Ectodermal cell (in vitro differentiated cells): ENCODE measurements around the gene OR52N2. TPM values are rescaled to one million over a fixed set of nuclear protein-coding genes. Genes with fewer than 3 reads are reported as not detected.
A peak's percentile ranks its signal among the peaks of the same experiment; 100 is the strongest.

Experiments used
- H3K27ac ChIP-seq: 2 replicates; pipeline ENCODE4 v1.7.0; 2013; ENCODE audit warnings: mild to moderate bottlenecking, low read depth, low read length; ENCODE audit not compliant: insufficient read depth, poor library complexity, severe bottlenecking
- H3K27me3 ChIP-seq: 2 replicates; pipeline ENCODE4 v1.7.0; 2013; ENCODE audit warnings: mild to moderate bottlenecking, low read length; ENCODE audit not compliant: insufficient read depth, control insufficient read depth, poor library complexity, severe bottlenecking
- H3K36me3 ChIP-seq: one replicate; pipeline ENCODE4 v1.7.0; 2013; ENCODE audit warnings: low read length; ENCODE audit not compliant: control insufficient read depth, insufficient read depth
- H3K4me1 ChIP-seq: one replicate; pipeline ENCODE4 v1.7.0; 2013; ENCODE audit warnings: low read length; ENCODE audit not compliant: control insufficient read depth, insufficient read depth
- H3K4me3 ChIP-seq: 2 replicates; pipeline ENCODE4 v1.7.0; 2013; ENCODE audit warnings: low read depth, low read length, control low read depth; ENCODE audit not compliant: insufficient read depth
- H3K9me3 ChIP-seq: 2 replicates; pipeline ENCODE4 v1.7.0; 2013; ENCODE audit warnings: mild to moderate bottlenecking, low read length, moderate library complexity; ENCODE audit not compliant: control insufficient read depth
- WGBS, 2 experiments: methylation state at CpG; one replicate each; pipeline ENCODE4 v1.1.7; 2013; ENCODE audit warnings: missing lambda C conversion rate in 2 of 2; 5-methylcytosine and 5-hydroxymethylcytosine counted together
- polyA plus RNA-seq, 4 experiments: library from polyadenylated mRNA; stranded (reverse); fragments of 50-300 nt; gene quantifications; one replicate each; pipeline ENCODE4 v1.2.3, GENCODE V29; 2013

The OR52N2 gene
- polyA plus RNA-seq (2013, experiment 1 of 4): not detected
- not detected for polyA plus RNA-seq (2013, experiment 2 of 4)
- not detected for polyA plus RNA-seq (2013, experiment 3 of 4)
- not detected for polyA plus RNA-seq (2013, experiment 4 of 4)

DNA sequence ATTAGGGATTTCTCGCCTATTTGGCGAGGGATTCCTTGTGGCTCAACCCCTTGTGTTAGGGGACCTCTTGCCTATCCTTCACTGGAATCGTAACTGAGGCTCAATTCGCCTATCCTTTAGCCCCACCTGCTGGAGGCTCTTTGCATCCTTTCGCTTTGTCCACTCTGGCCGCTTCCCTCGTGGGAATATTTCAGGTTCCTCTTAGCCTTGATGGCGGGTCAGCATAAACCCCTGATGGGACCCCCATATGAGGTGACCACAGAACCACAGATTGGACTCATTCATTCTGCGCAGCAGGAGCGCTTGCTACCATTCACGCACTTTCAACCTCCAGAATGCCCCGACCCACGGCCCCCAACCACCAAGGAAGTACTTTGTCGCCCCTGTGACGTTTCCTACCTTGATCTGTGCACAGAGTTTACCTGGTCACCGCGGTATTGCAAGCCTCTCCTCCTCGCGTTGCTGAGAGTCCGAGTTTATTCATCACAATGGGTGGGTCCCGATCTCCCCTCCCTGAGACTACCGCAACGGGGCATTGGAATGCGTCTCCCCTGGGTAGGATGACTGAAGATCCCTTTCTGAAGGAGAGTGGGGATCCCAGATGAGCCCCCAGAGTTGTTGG, at the start of gene OR52N2:
OR52N2 (plus strand) TSS at position 425 of the 622 bp plus-strand sequence. CDS start 11,412 bp downstream, outside the sequence.
- 64% methylated on average over 24 of the region's 24 CpGs for WGBS, 2 experiments
- Histone ChIP-seq H3K4me3 (peak within 1 kb of the TSS; percentile 9), H3K9me3 (no peaks in the 10 kb centered on the region), H3K36me3 (no peaks in the 10 kb centered on the region), H3K27ac (no peak within 1 kb of the TSS), H3K4me1 (no peaks in the 10 kb centered on the region), H3K27me3 (no peaks in the 10 kb centered on the region)

DNA sequence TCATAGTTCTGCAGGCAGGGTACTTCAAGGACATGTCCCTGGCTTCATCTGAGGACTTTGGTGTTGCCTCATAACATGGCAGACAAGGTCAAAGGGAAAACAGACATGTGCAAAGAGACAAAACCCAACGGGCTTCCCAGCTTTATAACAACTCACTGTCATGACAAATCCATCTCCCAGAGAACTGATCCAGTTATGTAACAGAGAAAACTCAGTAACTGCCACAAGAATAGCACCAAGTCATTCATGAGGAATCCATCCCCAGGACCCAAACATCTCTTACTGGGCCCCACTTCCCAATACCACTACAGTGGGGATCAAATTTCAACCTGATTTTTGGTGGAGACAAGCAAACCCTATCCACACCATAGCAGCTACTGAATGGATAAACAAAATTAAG, 41.7 kb upstream of the OR52N2 start:
- Histone ChIP-seq H3K4me3 (no peak overlapping the region), H3K9me3 (no peaks in the 10 kb centered on the region), H3K4me1 (no peaks in the 10 kb centered on the region), H3K36me3 (no peaks in the 10 kb centered on the region), H3K27me3 (no peaks in the 10 kb centered on the region), H3K27ac (no peak overlapping the region)
- WGBS, 2 experiments: no CpG with 5 or more reads among the region's 1 CpG

DNA sequence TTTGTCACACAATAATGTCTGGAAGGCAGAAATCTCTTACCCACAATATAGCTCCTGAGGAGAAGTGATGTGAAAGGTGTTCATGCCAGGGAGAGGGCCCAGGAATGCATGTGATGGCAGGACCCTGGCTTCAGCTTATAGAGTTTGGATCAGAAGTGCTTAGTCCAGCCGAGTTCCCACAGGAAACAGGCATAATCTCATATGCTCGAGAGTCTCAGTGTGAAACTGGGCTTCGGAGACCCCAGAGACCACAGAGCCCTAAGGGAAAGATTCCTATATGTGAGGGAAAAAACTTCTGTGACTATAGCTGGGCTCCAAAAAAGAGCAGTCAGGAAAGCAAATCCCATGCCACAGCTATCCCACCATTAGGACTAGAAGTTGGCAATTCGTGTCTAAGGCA, 25.5 kb upstream of the OR52N2 start, which contains the start of gene OR52N5:
OR52N5 (minus strand) TSS at position 101 of the 400 bp plus-strand sequence. CDS start 4,721 bp downstream, outside the sequence.
- whole genome bisulfite sequencing, 2 experiments: no CpG with 5 or more reads among the region's 4 CpGs
- H3K36me3 ChIP-seq: no peaks in the 10 kb centered on the region
- H3K4me1 ChIP-seq: no peaks in the 10 kb centered on the region
- H3K9me3 ChIP-seq: no peaks in the 10 kb centered on the region
- no peaks in the 10 kb centered on the region for H3K27me3 ChIP-seq
- H3K27ac ChIP-seq: no peak within 1 kb of the TSS
- no peak within 1 kb of the TSS for H3K4me3 ChIP-seq

DNA sequence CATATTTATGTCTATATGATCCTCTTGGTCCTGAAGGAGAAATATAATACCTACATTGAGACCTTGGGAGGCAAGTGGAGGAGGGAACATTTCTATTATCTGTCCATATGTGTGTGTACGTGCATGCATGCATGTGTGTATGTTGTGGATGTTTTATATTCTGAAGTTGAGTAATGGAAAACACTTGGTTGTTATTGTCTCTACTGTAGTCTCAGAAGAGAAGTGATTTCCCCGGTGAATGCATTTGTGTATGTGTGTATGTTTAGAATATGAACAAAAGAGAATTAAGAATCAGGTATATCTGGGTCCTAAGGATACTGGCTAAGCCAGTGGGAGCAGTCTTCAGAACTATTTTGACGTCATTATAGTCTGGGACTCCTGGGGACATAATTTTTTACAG, 17.6 kb upstream of the OR52N2 start, which contains the start of gene OR52N1:
OR52N1 (minus strand) TSS at position 101 of the 400 bp plus-strand sequence. CDS start 2,449 bp downstream, outside the sequence.
- Histone ChIP-seq H3K36me3 (no peaks in the 10 kb centered on the region), H3K4me3 (no peak within 1 kb of the TSS), H3K27ac (no peak within 1 kb of the TSS), H3K4me1 (no peaks in the 10 kb centered on the region), H3K27me3 (no peaks in the 10 kb centered on the region), H3K9me3 (no peaks in the 10 kb centered on the region)
- 86 to 90% methylated on average over 3 of the region's 3 CpGs for WGBS, 2 experiments

DNA sequence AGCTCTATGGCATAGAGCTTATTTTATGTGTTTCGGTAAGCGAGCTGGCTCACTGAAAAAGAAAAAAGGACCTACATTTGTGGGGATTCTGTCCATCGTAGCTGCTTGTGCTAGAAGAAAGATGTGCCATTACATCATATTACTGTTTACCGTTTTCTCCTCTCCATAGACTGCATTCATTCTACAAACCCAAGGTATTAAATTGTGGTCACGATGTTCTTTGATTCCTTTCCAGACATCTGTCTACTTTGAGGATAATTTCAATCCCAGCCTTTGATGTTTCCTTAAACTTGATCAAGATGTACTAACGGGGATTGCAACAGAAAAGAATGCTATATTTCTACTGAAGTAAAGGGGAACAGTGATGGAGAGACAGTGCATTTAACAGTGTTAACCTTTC, 12.2 kb upstream of the OR52N2 start:
- Histone ChIP-seq H3K9me3 (no peaks in the 10 kb centered on the region), H3K27me3 (no peaks in the 10 kb centered on the region), H3K4me3 (no peak overlapping the region), H3K4me1 (no peaks in the 10 kb centered on the region), H3K36me3 (no peaks in the 10 kb centered on the region), H3K27ac (no peak overlapping the region)
- WGBS, 2 experiments: 95 to 100% methylated on average over 5 to 6 of the region's 6 CpGs

DNA sequence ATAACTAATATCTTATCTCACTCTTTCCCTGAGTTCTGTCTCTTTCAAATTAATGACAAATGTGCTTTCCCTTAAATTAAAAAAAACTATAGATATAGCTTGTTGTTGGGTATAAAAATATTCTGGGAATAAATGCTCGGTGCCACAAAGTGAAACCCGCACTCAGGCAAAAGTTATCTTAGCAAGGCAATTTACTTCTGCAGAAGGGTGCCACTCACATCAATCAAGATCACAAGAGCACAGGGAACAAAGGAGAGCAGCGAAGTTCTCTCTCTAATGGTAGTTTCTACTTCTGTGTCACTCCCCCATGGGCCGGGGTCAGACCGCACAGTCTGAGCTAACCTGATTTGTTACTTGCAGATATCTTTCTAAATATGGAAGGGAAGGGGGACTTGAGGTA, 4.7 kb upstream of the OR52N2 start:
- Histone ChIP-seq H3K27ac (no peak overlapping the region), H3K27me3 (no peaks in the 10 kb centered on the region), H3K4me3 (no peak overlapping the region), H3K4me1 (no peaks in the 10 kb centered on the region), H3K36me3 (no peaks in the 10 kb centered on the region), H3K9me3 (no peaks in the 10 kb centered on the region)
- WGBS, 2 experiments: 75 to 78% methylated on average over 5 of the region's 5 CpGs

DNA sequence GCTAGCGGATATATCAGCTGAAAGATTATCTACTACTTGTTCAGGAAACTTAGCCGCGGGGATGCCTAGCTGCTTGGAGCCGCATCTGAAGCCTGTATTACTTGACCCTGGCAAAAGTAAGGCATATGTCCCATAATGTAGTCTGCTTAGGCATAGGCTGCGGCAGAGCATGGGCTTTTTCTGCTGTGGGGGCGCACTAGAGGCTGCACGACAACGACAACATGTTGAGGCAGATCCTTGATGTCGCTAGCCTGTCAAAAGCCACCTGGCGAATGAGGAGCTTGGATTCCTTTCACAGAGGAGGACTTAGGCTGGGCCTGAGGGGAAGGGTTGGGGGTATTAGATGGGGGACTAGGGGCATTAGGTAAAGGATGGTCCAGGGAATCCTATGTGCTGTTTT, 1.1 kb upstream of the OR52N2 start:
- H3K36me3 ChIP-seq: no peaks in the 10 kb centered on the region
- no peaks in the 10 kb centered on the region for H3K9me3 ChIP-seq
- H3K27ac ChIP-seq: no peak overlapping the region
- H3K4me3 ChIP-seq: no peak overlapping the region
- no peaks in the 10 kb centered on the region for H3K27me3 ChIP-seq
- WGBS, 2 experiments: 81% methylated on average over 10 of the region's 10 CpGs
- H3K4me1 ChIP-seq: no peaks in the 10 kb centered on the region

DNA sequence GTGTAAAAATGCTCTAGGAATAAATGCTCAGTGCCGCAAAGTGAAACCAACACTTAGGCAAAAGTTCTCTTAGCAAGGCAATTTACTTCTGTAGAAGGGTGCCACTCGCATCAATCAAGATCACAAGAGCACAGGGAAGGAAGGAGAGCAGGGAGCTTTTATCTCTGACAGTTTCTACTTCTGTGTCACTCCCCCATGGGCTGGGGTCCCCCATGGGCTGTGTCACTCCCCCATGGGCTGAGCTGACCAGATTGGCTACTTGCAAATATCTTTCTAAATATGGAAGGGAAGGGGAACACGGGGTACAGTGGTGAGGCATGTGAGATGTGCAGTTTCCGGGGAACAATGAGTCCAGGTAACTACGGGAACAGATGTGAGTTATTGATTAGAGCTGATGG, 397 bp downstream of the OR52N2 start:
- H3K4me3 ChIP-seq: no peak overlapping the region
- H3K9me3 ChIP-seq: no peaks in the 10 kb centered on the region
- no peaks in the 10 kb centered on the region for H3K27me3 ChIP-seq
- no peaks in the 10 kb centered on the region for H3K4me1 ChIP-seq
- no peaks in the 10 kb centered on the region for H3K36me3 ChIP-seq
- no peak overlapping the region for H3K27ac ChIP-seq
- WGBS, 2 experiments: 92 to 94% methylated on average over 5 of the region's 5 CpGs

DNA sequence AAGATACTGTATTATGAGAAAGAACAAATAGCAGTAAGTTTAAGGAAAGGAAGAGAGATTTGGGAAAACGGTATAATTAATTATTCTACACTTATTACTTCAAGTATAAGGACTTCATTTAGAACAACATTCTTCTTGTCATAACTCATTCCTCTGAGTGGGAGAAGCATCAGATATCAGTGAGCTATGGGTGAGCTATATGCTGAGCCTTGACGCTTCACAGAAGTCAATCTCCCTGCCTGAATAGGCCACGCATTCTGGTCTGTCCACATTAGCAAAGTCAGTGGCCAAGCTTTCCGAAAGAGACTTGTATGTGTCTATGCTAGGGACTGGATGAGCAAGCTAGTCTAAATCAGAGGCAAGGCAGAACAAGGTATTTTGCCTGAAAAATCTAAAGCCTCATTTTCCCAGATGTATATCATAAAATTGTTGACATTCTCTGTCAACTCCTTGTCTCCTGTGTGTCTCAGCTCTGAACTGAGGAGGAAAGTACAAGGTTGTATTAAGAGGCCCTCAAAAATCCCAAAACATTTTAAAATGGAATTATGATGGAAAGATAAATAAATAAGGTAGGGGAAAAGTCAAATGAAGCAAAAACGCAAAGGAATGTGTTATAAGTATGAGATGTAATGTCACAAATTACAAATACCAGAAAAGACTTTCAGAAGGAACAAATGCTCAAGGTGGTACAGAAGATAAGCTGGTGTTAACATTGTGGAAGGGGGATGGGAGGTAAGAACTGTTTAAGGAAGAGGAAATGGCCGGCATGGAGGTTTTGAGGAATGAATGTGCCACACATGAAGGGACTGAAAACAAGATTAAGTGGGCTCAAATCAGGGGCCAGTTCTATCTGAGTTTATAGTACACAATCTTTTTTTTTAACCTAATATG, 1.4 kb downstream of the OR52N2 start:
- Histone ChIP-seq H3K4me3 (no peak overlapping the region), H3K9me3 (no peaks in the 10 kb centered on the region), H3K27me3 (no peaks in the 10 kb centered on the region), H3K4me1 (no peaks in the 10 kb centered on the region), H3K27ac (no peak overlapping the region), H3K36me3 (no peaks in the 10 kb centered on the region)
- WGBS, 2 experiments: 91 to 94% methylated on average over 5 of the region's 6 CpGs

DNA sequence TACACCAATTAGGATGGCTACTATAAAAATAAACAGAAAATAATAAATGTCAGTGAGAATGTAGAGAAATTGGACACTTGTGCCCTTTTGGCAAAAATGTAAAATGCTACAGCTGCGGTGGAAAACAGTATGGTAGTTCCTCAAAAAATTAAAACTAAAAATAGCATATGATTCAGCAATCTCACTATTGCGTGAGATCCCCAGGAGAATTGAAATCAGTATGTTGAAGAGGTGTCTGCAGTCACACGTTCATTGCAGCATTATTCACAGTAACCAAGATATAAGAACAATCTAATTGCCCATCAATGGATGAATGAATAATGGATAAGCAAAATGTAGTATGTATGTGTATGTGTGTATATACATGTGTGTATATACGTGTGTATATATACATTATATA, 6.8 kb downstream of the OR52N2 start:
- 98% methylated on average over 2 of the region's 4 CpGs; no CpG with 5 or more reads in 1 of the 2 experiments for WGBS, 2 experiments
- H3K4me3 ChIP-seq: no peak overlapping the region
- no peaks in the 10 kb centered on the region for H3K9me3 ChIP-seq
- no peaks in the 10 kb centered on the region for H3K27me3 ChIP-seq
- no peaks in the 10 kb centered on the region for H3K4me1 ChIP-seq
- H3K27ac ChIP-seq: no peak overlapping the region
- H3K36me3 ChIP-seq: no peaks in the 10 kb centered on the region
